ENCODE measurements around the gene TCF21. TPM values are rescaled to one million over a fixed set of nuclear protein-coding genes. Genes with fewer than 3 reads are reported as not detected.

TCF21 gene
- total and polyA plus RNA-seq, 7 donors, result 3.1 to 24.5 (median 16.3) TPM

- no peak for DNase-seq
- Histone ChIP-seq H3K27ac (no peak overlapping the region), H3K4me3 (peak overlapping the region in 2 of 4 donors; percentile 2 to 15), H3K36me3 (no peaks in the 10 kb centered on the region), H3K9me3 (no peaks in the 10 kb centered on the region), H3K27me3 (peaks cover 2 to 43% (median 6%) of the 10 kb centered on the region in 3 donors), H3K4me1 (no peaks in the 10 kb centered on the region)
- TF ChIP-seq EP300 (IDR thresholded peaks at IDR 0.05), result no peak
- no peak for TF ChIP-seq POLR2AphosphoS5 (IDR thresholded peaks at IDR 0.05)
- no peak for TF ChIP-seq POLR2A (IDR thresholded peaks at IDR 0.05)
- TF ChIP-seq CTCF (IDR thresholded peaks at IDR 0.05), result no peak
- 10 to 12% methylated on average over 40 of the region's 40 CpGs for WGBS, 2 donors
- intact Hi-C loops (cut with DNase I), result no loop called here
Observed at GRCh38 chr6:133854364-133855275, 34.3 kb upstream of the TCF21 start.

GRCh38 chr6:133855276-133855990, 33.5 kb upstream of the TCF21 start:
- Histone ChIP-seq H3K4me3 (peak overlapping the region in 2 of 4 donors; percentile 2 to 15), H3K27me3 (peaks cover 2 to 43% (median 6%) of the 10 kb centered on the region in 3 donors), H3K36me3 (no peaks in the 10 kb centered on the region), H3K27ac (no peak overlapping the region), H3K4me1 (no peaks in the 10 kb centered on the region), H3K9me3 (no peaks in the 10 kb centered on the region)
- no peak for DNase-seq
- WGBS, 2 donors, result 21 to 24% methylated on average over 16 of the region's 16 CpGs
- intact Hi-C loops (cut with DNase I), result no loop called here
- TF ChIP-seq CTCF (IDR thresholded peaks at IDR 0.05) (no peak), POLR2A (IDR thresholded peaks at IDR 0.05) (no peak), POLR2AphosphoS5 (IDR thresholded peaks at IDR 0.05) (no peak), EP300 (IDR thresholded peaks at IDR 0.05) (no peak)

GRCh38 chr6:133855991-133856370, 32.9 kb upstream of the TCF21 start:
- Histone ChIP-seq H3K27me3 (peaks cover 2 to 43% (median 6%) of the 10 kb centered on the region in 3 donors), H3K4me3 (no peak overlapping the region), H3K9me3 (peaks cover 0 to 1% (median 0%) of the 10 kb centered on the region in 4 donors), H3K4me1 (no peaks in the 10 kb centered on the region), H3K36me3 (no peaks in the 10 kb centered on the region), H3K27ac (no peak overlapping the region)
- WGBS, 2 donors, result 17 to 21% methylated on average over 3 of the region's 3 CpGs
- no peak for DNase-seq
- TF ChIP-seq POLR2A (IDR thresholded peaks at IDR 0.05) (no peak), POLR2AphosphoS5 (IDR thresholded peaks at IDR 0.05) (no peak), CTCF (IDR thresholded peaks at IDR 0.05) (no peak), EP300 (IDR thresholded peaks at IDR 0.05) (no peak)
- intact Hi-C loops (cut with DNase I), result no loop called here

GRCh38 chr6:133856911-133857310, 32.0 kb upstream of the TCF21 start:
- peaks cover 2 to 43% (median 6%) of the 10 kb centered on the region in 3 donors for H3K27me3 ChIP-seq
- intact Hi-C loops (cut with DNase I), result no loop called here
- H3K27ac ChIP-seq, result no peak overlapping the region
- WGBS, 2 donors, result 53 to 75% methylated on average over 2 of the region's 2 CpGs
- no peaks in the 10 kb centered on the region for H3K36me3 ChIP-seq
- H3K4me1 ChIP-seq, result no peaks in the 10 kb centered on the region
- peaks cover 0 to 4% (median 0%) of the 10 kb centered on the region in 4 donors for H3K9me3 ChIP-seq
- DNase-seq, result no peak
- no peak for TF ChIP-seq CTCF (IDR thresholded peaks at IDR 0.05)
- TF ChIP-seq POLR2AphosphoS5 (IDR thresholded peaks at IDR 0.05), result no peak
- no peak for TF ChIP-seq POLR2A (IDR thresholded peaks at IDR 0.05)
- TF ChIP-seq EP300 (IDR thresholded peaks at IDR 0.05), result no peak
- H3K4me3 ChIP-seq, result no peak overlapping the region

Data from sigmoid colon (tissue), 7 donors.